ENCODE measurements around the gene AMOT. TPM values are rescaled to one million over a fixed set of nuclear protein-coding genes. Genes with fewer than 3 reads are reported as not detected.
"Not testable (repeated sequence)": the region's sequence is repeated elsewhere in the genome, so short reads cannot be mapped to it uniquely, and the experiment has no call there.

AMOT gene
- total RNA-seq, 6 donors from 2014 or later = 4.2 to 18.9 (median 8.0) TPM

GRCh38 chrX:112863850-112864249 is 23.2 kb upstream of the AMOT start:
- Histone ChIP-seq H3K27ac (no peak overlapping the region), H3K9me3 (no peaks in the 10 kb centered on the region), H3K27me3 (no peaks in the 10 kb centered on the region), H3K4me1 (no peaks in the 10 kb centered on the region), H3K36me3 (no peaks in the 10 kb centered on the region), H3K4me3 (no peak overlapping the region)
- 63 to 68% methylated on average over 2 of the region's 2 CpGs for WGBS, 2 donors
- no peak for DNase-seq
- no peak for ATAC-seq (ENCODE audit: low FRiP score in 2 of 2)
- TF ChIP-seq POLR2A (IDR thresholded peaks at IDR 0.05) (no peak), POLR2AphosphoS5 (IDR thresholded peaks at IDR 0.05) (no peak), CTCF (IDR thresholded peaks at IDR 0.05) (no peak), EP300 (IDR thresholded peaks at IDR 0.05) (no peak)

- WGBS, 2 donors = 88 to 94% methylated on average over 4 to 5 of the region's 5 CpGs
- Histone ChIP-seq H3K9me3 (no peaks in the 10 kb centered on the region), H3K4me3 (no peak overlapping the region), H3K27ac (no peak overlapping the region), H3K27me3 (no peaks in the 10 kb centered on the region), H3K36me3 (no peaks in the 10 kb centered on the region), H3K4me1 (no peaks in the 10 kb centered on the region)
- TF ChIP-seq POLR2A (IDR thresholded peaks at IDR 0.05) (no peak), EP300 (IDR thresholded peaks at IDR 0.05) (no peak), POLR2AphosphoS5 (IDR thresholded peaks at IDR 0.05) (no peak), CTCF (IDR thresholded peaks at IDR 0.05) (no peak)
- no peak for ATAC-seq (ENCODE audit: low FRiP score in 2 of 2)
- no peak for DNase-seq
Observed at GRCh38 chrX:112857478-112857878, 16.8 kb upstream of the AMOT start.

GRCh38 chrX:112854901-112855300 is 14.3 kb upstream of the AMOT start:
- WGBS, 2 donors = 86% methylated on average over 16 of the region's 26 CpGs; no CpG with 5 or more reads in 1 of the 2 donors
- not testable (repeated sequence) for ATAC-seq (ENCODE audit: low FRiP score in 2 of 2); H3K27me3 ChIP-seq; H3K27ac ChIP-seq; H3K4me3 ChIP-seq; H3K36me3 ChIP-seq; H3K9me3 ChIP-seq
- peak in 1 of 2 donors; percentile 40 for DNase-seq
- H3K4me1 ChIP-seq = peaks cover 0 to 11% (median 1%) of the 10 kb centered on the region in 4 donors

GRCh38 chrX:112852851-112853250 is 12.2 kb upstream of the AMOT start:
- no peaks in the 10 kb centered on the region for H3K27me3 ChIP-seq
- WGBS, 2 donors = 67 to 68% methylated on average over 3 of the region's 3 CpGs
- H3K36me3 ChIP-seq = no peaks in the 10 kb centered on the region
- no peak overlapping the region for H3K27ac ChIP-seq
- no peak for DNase-seq
- ATAC-seq (ENCODE audit: low FRiP score in 2 of 2) = no peak
- H3K9me3 ChIP-seq = no peaks in the 10 kb centered on the region
- H3K4me3 ChIP-seq = no peak overlapping the region
- TF ChIP-seq EP300 (IDR thresholded peaks at IDR 0.05) (no peak), CTCF (IDR thresholded peaks at IDR 0.05) (no peak), POLR2A (IDR thresholded peaks at IDR 0.05) (no peak), POLR2AphosphoS5 (IDR thresholded peaks at IDR 0.05) (no peak)
- peaks cover 0 to 11% (median 1%) of the 10 kb centered on the region in 4 donors for H3K4me1 ChIP-seq

GRCh38 chrX:112851806-112852205 is 11.2 kb upstream of the AMOT start:
- H3K27me3 ChIP-seq = no peaks in the 10 kb centered on the region
- DNase-seq (peak in 1 of 2 donors; percentile 39), ATAC-seq (ENCODE audit: low FRiP score in 2 of 2) (peak; percentile 58 to 75)
- H3K4me3 ChIP-seq = no peak overlapping the region
- no peak for TF ChIP-seq CTCF (IDR thresholded peaks at IDR 0.05)
- TF ChIP-seq POLR2A (IDR thresholded peaks at IDR 0.05) = no peak
- TF ChIP-seq EP300 (IDR thresholded peaks at IDR 0.05) = no peak
- no peak for TF ChIP-seq POLR2AphosphoS5 (IDR thresholded peaks at IDR 0.05)
- no peak overlapping the region for H3K27ac ChIP-seq
- peaks cover 0 to 11% (median 1%) of the 10 kb centered on the region in 4 donors for H3K4me1 ChIP-seq
- WGBS, 2 donors = 20 to 38% methylated on average over 4 of the region's 4 CpGs
- no peaks in the 10 kb centered on the region for H3K9me3 ChIP-seq
- no peaks in the 10 kb centered on the region for H3K36me3 ChIP-seq
